ENCODE results near the gene CLPSL2. TPM values are rescaled to one million over a fixed set of nuclear protein-coding genes. Genes with fewer than 3 reads are reported as not detected.

CLPSL2 gene
- total RNA-seq, 2 donors from 2014 or later, result not detected

DNA sequence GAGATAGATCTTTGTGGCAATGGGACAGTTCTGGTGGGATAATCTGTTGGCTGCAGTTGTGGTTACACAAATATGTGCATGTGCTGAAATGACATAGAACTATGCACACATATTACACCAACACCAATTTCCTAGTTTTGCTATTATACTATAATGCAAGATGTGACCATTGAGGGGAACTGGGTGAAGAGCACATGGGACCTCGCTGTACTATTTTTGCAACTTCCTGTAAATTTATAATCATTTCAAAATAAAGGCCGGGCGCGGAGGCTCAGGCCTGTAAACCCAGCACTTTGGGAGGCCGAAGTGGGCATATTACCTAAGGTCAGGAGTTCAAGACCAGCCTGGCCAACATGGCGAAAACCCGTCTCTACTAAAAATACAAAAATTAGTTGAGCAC, 30.9 kb upstream of the CLPSL2 start:
- TF ChIP-seq POLR2AphosphoS5 (IDR thresholded peaks at IDR 0.05) (no peak), POLR2A (IDR thresholded peaks at IDR 0.05) (no peak), CTCF (IDR thresholded peaks at IDR 0.05) (no peak)
- intact Hi-C loops (cut with DNase I), result no loop called here
- no peak for DNase-seq (ENCODE audit: low spot score)
- Histone ChIP-seq H3K4me3 (no peak overlapping the region), H3K9me3 (no peaks in the 10 kb centered on the region), H3K4me1 (replicated peaks) (no peaks in the 10 kb centered on the region), H3K27ac (no peak overlapping the region), H3K36me3 (no peaks in the 10 kb centered on the region), H3K27me3 (replicated peaks; ENCODE audit: insufficient read depth) (no peaks in the 10 kb centered on the region)
- WGBS, result 84% methylated on average over 7 of the region's 7 CpGs

DNA sequence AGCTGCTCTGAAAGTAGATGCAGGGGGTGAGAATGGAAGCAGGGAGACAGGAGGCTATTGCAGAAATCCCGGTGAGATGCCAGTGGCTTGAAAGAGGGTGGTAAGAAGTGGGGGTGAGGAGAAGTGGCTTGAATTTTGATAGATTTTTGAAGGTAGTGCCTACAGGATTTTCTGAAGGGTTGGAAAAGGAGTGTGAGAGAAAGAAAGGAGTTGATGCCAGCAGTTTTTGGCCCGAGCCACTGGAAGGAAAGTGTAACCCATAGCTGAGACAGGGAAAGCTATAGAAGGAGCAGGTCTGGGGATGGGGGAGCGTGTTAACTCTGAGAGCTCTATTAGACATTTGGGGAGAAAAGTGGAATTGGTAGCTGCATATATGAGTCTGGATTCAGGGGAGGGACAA, 29.9 kb upstream of the CLPSL2 start:
- DNase-seq (ENCODE audit: low spot score), result no peak
- intact Hi-C loops (cut with DNase I), result no loop called here
- no peaks in the 10 kb centered on the region for H3K36me3 ChIP-seq
- H3K27ac ChIP-seq, result no peak overlapping the region
- no peaks in the 10 kb centered on the region for H3K27me3 ChIP-seq (replicated peaks; ENCODE audit: insufficient read depth)
- no peak overlapping the region for H3K4me3 ChIP-seq
- no peaks in the 10 kb centered on the region for H3K9me3 ChIP-seq
- WGBS, result 84% methylated on average over 3 of the region's 3 CpGs
- H3K4me1 ChIP-seq (replicated peaks), result no peaks in the 10 kb centered on the region
- TF ChIP-seq POLR2AphosphoS5 (IDR thresholded peaks at IDR 0.05) (no peak), POLR2A (IDR thresholded peaks at IDR 0.05) (no peak), CTCF (IDR thresholded peaks at IDR 0.05) (no peak)

DNA sequence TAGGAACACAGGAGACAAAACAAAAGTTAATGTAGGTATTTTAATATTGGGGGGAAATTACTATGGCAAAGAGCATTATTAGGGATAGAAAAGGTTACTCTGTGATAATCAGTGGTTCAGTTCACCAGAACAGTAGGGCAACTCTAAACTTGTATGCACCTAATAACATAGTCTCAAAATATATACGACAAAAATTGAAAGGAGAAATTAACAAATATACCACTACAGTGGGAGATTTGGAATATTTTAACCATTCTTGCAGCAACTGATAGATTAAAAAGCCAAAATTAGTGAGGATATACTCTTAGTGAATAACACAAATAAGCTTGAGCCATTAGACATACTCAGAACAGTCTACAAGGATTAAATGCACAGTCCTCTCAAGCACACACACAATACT, 28.5 kb upstream of the CLPSL2 start:
- no peak for DNase-seq (ENCODE audit: low spot score)
- H3K4me3 ChIP-seq, result no peak overlapping the region
- no peaks in the 10 kb centered on the region for H3K4me1 ChIP-seq (replicated peaks)
- no peak for TF ChIP-seq POLR2AphosphoS5 (IDR thresholded peaks at IDR 0.05)
- no peak for TF ChIP-seq CTCF (IDR thresholded peaks at IDR 0.05)
- no peaks in the 10 kb centered on the region for H3K36me3 ChIP-seq
- H3K9me3 ChIP-seq, result no peaks in the 10 kb centered on the region
- WGBS, result 100% methylated on average over 1 of the region's 1 CpG
- intact Hi-C loops (cut with DNase I), result no loop called here
- no peak overlapping the region for H3K27ac ChIP-seq
- no peaks in the 10 kb centered on the region for H3K27me3 ChIP-seq (replicated peaks; ENCODE audit: insufficient read depth)

DNA sequence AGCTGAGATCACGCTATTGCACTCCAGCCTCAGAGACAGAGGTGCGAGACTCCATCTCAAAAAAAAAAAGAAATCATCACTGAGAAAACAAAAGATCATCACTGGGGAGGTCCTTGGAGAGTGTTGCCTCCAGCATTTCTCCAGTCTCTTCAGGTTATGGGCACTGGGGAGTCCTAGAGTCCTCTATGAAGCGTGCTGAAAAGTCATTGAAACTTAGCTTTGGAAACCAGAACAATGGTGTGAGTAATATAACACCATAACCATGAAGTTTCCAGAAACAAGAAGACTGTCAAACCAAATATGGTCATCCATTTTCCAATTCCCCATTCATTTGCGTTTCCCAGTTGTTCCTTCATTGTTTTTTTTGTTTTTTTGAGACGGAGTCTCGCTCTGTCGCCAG, 25.8 kb upstream of the CLPSL2 start:
- no peaks in the 10 kb centered on the region for H3K27me3 ChIP-seq (replicated peaks; ENCODE audit: insufficient read depth)
- whole genome bisulfite sequencing, result 86% methylated on average over 7 of the region's 7 CpGs
- TF ChIP-seq CTCF (IDR thresholded peaks at IDR 0.05) (no peak), POLR2AphosphoS5 (IDR thresholded peaks at IDR 0.05) (no peak), POLR2A (IDR thresholded peaks at IDR 0.05) (no peak)
- H3K4me3 ChIP-seq, result no peak overlapping the region
- no peaks in the 10 kb centered on the region for H3K36me3 ChIP-seq
- no peaks in the 10 kb centered on the region for H3K4me1 ChIP-seq (replicated peaks)
- no peaks in the 10 kb centered on the region for H3K9me3 ChIP-seq
- H3K27ac ChIP-seq, result no peak overlapping the region
- no peak for DNase-seq (ENCODE audit: low spot score)
- intact Hi-C loops (cut with DNase I), result no loop called here

DNA sequence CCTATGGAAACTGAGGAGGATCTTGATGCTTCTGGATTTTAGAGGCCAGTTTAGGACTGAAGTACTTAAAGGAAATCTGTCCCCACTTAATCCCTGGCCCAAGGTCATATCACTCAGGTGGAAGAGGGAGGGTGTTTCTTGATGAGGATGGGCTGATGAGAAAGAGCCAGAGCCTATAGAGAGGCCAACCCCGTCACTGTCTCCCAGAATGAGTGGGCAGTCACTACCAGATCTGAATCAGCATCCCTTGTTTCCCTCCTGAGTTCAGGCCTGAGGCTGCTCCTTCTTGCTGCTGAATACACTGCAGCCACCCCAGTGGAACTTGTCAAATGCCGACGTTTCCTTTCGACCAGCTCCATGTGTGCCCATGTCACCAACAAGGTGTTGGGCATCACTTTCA, 24.8 kb upstream of the CLPSL2 start:
- no peaks in the 10 kb centered on the region for H3K9me3 ChIP-seq
- intact Hi-C loops (cut with DNase I), result no loop called here
- no peaks in the 10 kb centered on the region for H3K27me3 ChIP-seq (replicated peaks; ENCODE audit: insufficient read depth)
- no peaks in the 10 kb centered on the region for H3K36me3 ChIP-seq
- no peaks in the 10 kb centered on the region for H3K4me1 ChIP-seq (replicated peaks)
- no peak overlapping the region for H3K27ac ChIP-seq
- DNase-seq (ENCODE audit: low spot score), result no peak
- TF ChIP-seq POLR2AphosphoS5 (IDR thresholded peaks at IDR 0.05) (no peak), CTCF (IDR thresholded peaks at IDR 0.05) (no peak), POLR2A (IDR thresholded peaks at IDR 0.05) (no peak)
- 80% methylated on average over 4 of the region's 4 CpGs for WGBS
- no peak overlapping the region for H3K4me3 ChIP-seq

All from prostate gland (tissue), 2 donors.